ENCODE results near the gene TRIM50.
"Not testable (repeated sequence)": the region's sequence is repeated elsewhere in the genome, so short reads cannot be mapped to it uniquely, and the experiment has no call there.

The TRIM50 gene

GRCh38 chr7:73328696-73329095 lies 814 bp upstream of the TRIM50 start:
- no peak for DNase-seq (ENCODE audit: low read depth)
- no peak for TF ChIP-seq CTCF (conservative IDR thresholded peaks at IDR 0.05; ENCODE audit: control insufficient read depth, insufficient read depth, low read depth, low read length)
- H3K4me3 ChIP-seq (ENCODE audit: control insufficient read depth, low read depth, low read length), result no peak overlapping the region

- DNase-seq (ENCODE audit: low read depth); H3K4me3 ChIP-seq (ENCODE audit: control insufficient read depth, low read depth, low read length): not testable (repeated sequence)
Measured at GRCh38 chr7:73327449-73327848, 433 bp downstream of the TRIM50 start.

GRCh38 chr7:73325424-73325823 lies 2.5 kb downstream of the TRIM50 start:
- not testable (repeated sequence) for H3K4me3 ChIP-seq (ENCODE audit: control insufficient read depth, low read depth, low read length); DNase-seq (ENCODE audit: low read depth)

GRCh38 chr7:73324081-73324845 lies 3.6 kb downstream of the TRIM50 start:
- peak; percentile 48 for TF ChIP-seq CTCF (conservative IDR thresholded peaks at IDR 0.05; ENCODE audit: control insufficient read depth, insufficient read depth, low read depth, low read length)
- not testable (repeated sequence) for H3K4me3 ChIP-seq (ENCODE audit: control insufficient read depth, low read depth, low read length)
- DNase-seq (ENCODE audit: low read depth), result peak; percentile 31

GRCh38 chr7:73323434-73324080 lies 4.3 kb downstream of the TRIM50 start:
- H3K4me3 ChIP-seq (ENCODE audit: control insufficient read depth, low read depth, low read length); DNase-seq (ENCODE audit: low read depth): not testable (repeated sequence)

- not testable (repeated sequence) for DNase-seq (ENCODE audit: low read depth); H3K4me3 ChIP-seq (ENCODE audit: control insufficient read depth, low read depth, low read length)
Measured at GRCh38 chr7:73320009-73320408, 7.9 kb downstream of the TRIM50 start.

GRCh38 chr7:73319541-73319940 lies 8.3 kb downstream of the TRIM50 start:
- DNase-seq (ENCODE audit: low read depth); H3K4me3 ChIP-seq (ENCODE audit: control insufficient read depth, low read depth, low read length): not testable (repeated sequence)

- H3K4me3 ChIP-seq (ENCODE audit: control insufficient read depth, low read depth, low read length); DNase-seq (ENCODE audit: low read depth): not testable (repeated sequence)
Measured at GRCh38 chr7:73318656-73319204, 9.2 kb downstream of the TRIM50 start.

GRCh38 chr7:73316521-73316920 lies 11.4 kb downstream of the TRIM50 start:
- TF ChIP-seq CTCF (conservative IDR thresholded peaks at IDR 0.05; ENCODE audit: control insufficient read depth, insufficient read depth, low read depth, low read length), result no peak
- no peak overlapping the region for H3K4me3 ChIP-seq (ENCODE audit: control insufficient read depth, low read depth, low read length)
- DNase-seq (ENCODE audit: low read depth), result no peak

GRCh38 chr7:73314271-73314670 lies 13.6 kb downstream of the TRIM50 start:
- no peak overlapping the region for H3K4me3 ChIP-seq (ENCODE audit: control insufficient read depth, low read depth, low read length)
- DNase-seq (ENCODE audit: low read depth), result no peak
- TF ChIP-seq CTCF (conservative IDR thresholded peaks at IDR 0.05; ENCODE audit: control insufficient read depth, insufficient read depth, low read depth, low read length), result no peak
